Common myeloid progenitor, CD34-positive (primary cell): ENCODE measurements around the gene ILDR1.

Source experiments
- CTCF ChIA-PET: fragments of 350-600 bp; sonication (Branson Sonifier 250); formaldehyde crosslinking; loops from one replicate; lab custom pipeline; 2021; ENCODE audit warnings: antibody characterized with exemption; lab: Charles Lee
- POLR2A ChIA-PET: fragments of 350-600 bp; sonication (Branson Sonifier 250); formaldehyde crosslinking; loops from one replicate; lab custom pipeline; 2021; ENCODE audit warnings: antibody characterized with exemption; lab: Charles Lee
- DNase-seq, 3 donors: peaks; one replicate each; pipeline versions ENCODE4 v3.0.0 to v3.0.0-alpha.2; 2013
- H3K27ac ChIP-seq, 2 experiments: 1 replicate in 1 of 2; 2 replicates in 1 of 2; pipeline ENCODE4 v1.7.0; 2013; ENCODE audit warnings: inconsistent platforms in 2 of 2, low read length in 2 of 2, mild to moderate bottlenecking in 2 of 2, low read depth in 1 of 2, moderate library complexity in 1 of 2; ENCODE audit not compliant: severe bottlenecking in 2 of 2, insufficient read depth in 1 of 2, poor library complexity in 1 of 2
- H3K27me3 ChIP-seq, 5 experiments: replicated peaks in 2 of 5; 1 replicate in 3 of 5; 2 replicates in 2 of 5; pipeline versions ENCODE4 v1.6.1 to v1.7.0; 2013; ENCODE audit warnings: low read length in 4 of 5, mild to moderate bottlenecking in 2 of 5, moderate library complexity in 2 of 5, inconsistent platforms in 1 of 5; ENCODE audit not compliant: insufficient read depth in 5 of 5, control insufficient read depth in 4 of 5
- H3K36me3 ChIP-seq, 4 experiments: 1 replicate in 2 of 4; 2 replicates in 2 of 4; pipeline versions ENCODE4 v1.6.1 to v1.7.0; 2013; ENCODE audit warnings: low read length in 3 of 4, control low read depth in 1 of 4, mild to moderate bottlenecking in 1 of 4; ENCODE audit not compliant: control insufficient read depth in 4 of 4, insufficient read depth in 4 of 4
- H3K4me1 ChIP-seq, 4 experiments: 1 replicate in 3 of 4; 2 replicates in 1 of 4; pipeline versions ENCODE4 v1.6.1 to v1.7.1; 2013; ENCODE audit warnings: low read length in 3 of 4, mild to moderate bottlenecking in 3 of 4, control low read depth in 1 of 4, inconsistent platforms in 1 of 4, moderate library complexity in 1 of 4; ENCODE audit not compliant: control insufficient read depth in 4 of 4, insufficient read depth in 4 of 4; ENCODE audit errors: control extremely low read depth in 1 of 4
- H3K4me3 ChIP-seq, 7 experiments: 1 replicate in 4 of 7; 2 replicates in 3 of 7; pipeline versions ENCODE4 v1.5.1 to v1.7.0; 2013; ENCODE audit warnings: mild to moderate bottlenecking in 7 of 7, low read length in 6 of 7, moderate library complexity in 6 of 7, inconsistent platforms in 2 of 7, low read depth in 2 of 7, control low read depth in 1 of 7; ENCODE audit not compliant: insufficient read depth in 4 of 7, control insufficient read depth in 1 of 7; ENCODE audit errors: extremely low read depth in 1 of 7
- H3K9me3 ChIP-seq, 5 experiments: 1 replicate in 4 of 5; 2 replicates in 1 of 5; pipeline versions ENCODE4 v1.6.1 to v1.7.1; 2013; ENCODE audit warnings: low read length in 4 of 5, mild to moderate bottlenecking in 2 of 5, inconsistent platforms in 1 of 5, low read depth in 1 of 5, moderate library complexity in 1 of 5; ENCODE audit not compliant: control insufficient read depth in 4 of 5, insufficient read depth in 2 of 5; ENCODE audit errors: control extremely low read depth in 1 of 5
- WGBS: methylation state at CpG from one replicate; pipeline ENCODE4 v1.1.5; 2013; ENCODE audit not compliant: insufficient coverage; 5-methylcytosine and 5-hydroxymethylcytosine counted together

Gene ILDR1

GRCh38 chr3:122023335-122023910 is 1.4 kb upstream of the ILDR1 start:
- Histone ChIP-seq H3K9me3 (peaks cover 0 to 3% (median 0%) of the 10 kb centered on the region in 5 experiments), H3K4me3 (no peak overlapping the region), H3K4me1 (peaks cover 0 to 24% (median 3%) of the 10 kb centered on the region in 4 experiments), H3K27ac (no peak overlapping the region), H3K27me3 (peaks cover 0 to 4% (median 0%) of the 10 kb centered on the region in 5 experiments), H3K36me3 (no peaks in the 10 kb centered on the region)
- 65% methylated on average over 6 of the region's 8 CpGs for WGBS
- peak in 1 of 3 donors; percentile 5 for DNase-seq
- ChIA-PET CTCF (interaction anchor here (2.0 kb wide), 1 partner anchor 12 kb away, joined by 4 read pairs; no protein-coding TSS in a partner anchor), POLR2A (no interaction called here)

DNA sequence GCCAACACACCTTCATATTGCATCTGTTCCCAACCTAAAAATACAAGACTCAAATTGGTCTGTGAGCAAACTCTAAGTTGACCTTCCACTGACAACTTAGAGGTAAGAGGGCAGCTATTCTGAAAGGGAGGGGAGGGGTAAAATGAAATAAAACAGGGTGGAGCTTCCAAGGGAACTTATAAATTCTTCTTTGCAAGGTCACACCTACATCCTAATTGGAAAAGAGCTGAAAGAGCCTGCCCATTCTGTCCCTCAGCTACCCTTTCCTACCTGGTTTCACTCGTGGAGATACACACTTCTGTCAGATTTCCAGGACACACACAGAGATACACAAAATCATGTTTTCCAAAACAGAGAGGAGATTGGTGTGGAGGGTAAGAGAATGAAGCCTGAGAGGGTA is 1.0 kb downstream of the ILDR1 start:
- no CpG with 5 or more reads among the region's 1 CpG for WGBS
- H3K4me1 ChIP-seq, result peaks cover 0 to 24% (median 3%) of the 10 kb centered on the region in 4 experiments
- no peak overlapping the region for H3K4me3 ChIP-seq
- ChIA-PET POLR2A (no interaction called here), CTCF (interaction anchor here (0.9 to 1.8 kb wide), 3 partner anchors 17 to 169 kb away, joined by 3 to 8 read pairs (median 4); no protein-coding TSS in a partner anchor)
- no peaks in the 10 kb centered on the region for H3K9me3 ChIP-seq
- DNase-seq, result no peak
- H3K27ac ChIP-seq, result no peak overlapping the region
- peaks cover 0 to 4% (median 0%) of the 10 kb centered on the region in 5 experiments for H3K27me3 ChIP-seq
- no peaks in the 10 kb centered on the region for H3K36me3 ChIP-seq

GRCh38 chr3:122019493-122019892 is 2.6 kb downstream of the ILDR1 start:
- ChIA-PET CTCF (interaction anchor here (1.8 kb wide), 1 partner anchor 11 kb away, joined by 7 read pairs; no protein-coding TSS in a partner anchor), POLR2A (no interaction called here)
- peaks cover 0 to 24% (median 3%) of the 10 kb centered on the region in 4 experiments for H3K4me1 ChIP-seq
- peaks cover 0 to 3% (median 0%) of the 10 kb centered on the region in 5 experiments for H3K9me3 ChIP-seq
- no peaks in the 10 kb centered on the region for H3K36me3 ChIP-seq
- no peak overlapping the region for H3K27ac ChIP-seq
- no peak for DNase-seq
- no peak overlapping the region for H3K4me3 ChIP-seq
- H3K27me3 ChIP-seq, result peaks cover 0 to 4% (median 0%) of the 10 kb centered on the region in 5 experiments

DNA sequence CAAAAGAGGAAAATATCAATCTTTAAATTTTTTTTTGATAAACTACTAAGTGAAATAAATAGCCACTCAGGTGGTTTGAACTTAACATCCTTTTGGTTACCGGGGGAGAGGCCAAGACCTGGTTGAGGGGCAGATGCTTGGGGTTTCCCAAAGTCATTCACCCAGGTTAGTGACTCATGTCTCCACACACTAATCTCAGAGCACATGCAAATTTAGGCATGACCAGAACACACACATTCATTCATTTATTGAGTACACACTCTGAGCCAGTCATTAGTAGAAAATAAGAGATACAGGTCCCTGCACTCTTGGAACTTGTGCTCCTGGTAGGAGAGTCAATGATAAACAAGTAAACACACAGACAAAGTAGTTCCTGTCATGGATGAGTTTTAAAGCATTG is 7.3 kb downstream of the ILDR1 start:
- Histone ChIP-seq H3K9me3 (peaks cover 0 to 3% (median 0%) of the 10 kb centered on the region in 5 experiments), H3K27me3 (no peaks in the 10 kb centered on the region), H3K4me3 (no peak overlapping the region), H3K4me1 (peaks cover 0 to 5% (median 0%) of the 10 kb centered on the region in 4 experiments), H3K27ac (no peak overlapping the region), H3K36me3 (no peaks in the 10 kb centered on the region)
- CTCF ChIA-PET, result no interaction called here
- POLR2A ChIA-PET, result no interaction called here
- 100% methylated on average over 1 of the region's 1 CpG for WGBS
- peak in 1 of 3 donors; percentile 17 for DNase-seq

GRCh38 chr3:122013448-122013925 is 8.6 kb downstream of the ILDR1 start:
- Histone ChIP-seq H3K4me1 (no peaks in the 10 kb centered on the region), H3K36me3 (no peaks in the 10 kb centered on the region), H3K4me3 (no peak overlapping the region), H3K9me3 (peaks cover 0 to 3% (median 0%) of the 10 kb centered on the region in 5 experiments), H3K27ac (no peak overlapping the region), H3K27me3 (no peaks in the 10 kb centered on the region)
- no peak for DNase-seq
- ChIA-PET POLR2A (no interaction called here), CTCF (no interaction called here)
- 89% methylated on average over 2 of the region's 5 CpGs for WGBS

- no peak overlapping the region for H3K27ac ChIP-seq
- H3K4me3 ChIP-seq, result no peak overlapping the region
- POLR2A ChIA-PET, result no interaction called here
- no peak for DNase-seq
- no peaks in the 10 kb centered on the region for H3K36me3 ChIP-seq
- CTCF ChIA-PET, result no interaction called here
- H3K4me1 ChIP-seq, result no peaks in the 10 kb centered on the region
- H3K9me3 ChIP-seq, result peaks cover 0 to 3% (median 0%) of the 10 kb centered on the region in 5 experiments
- WGBS, result no CpG with 5 or more reads among the region's 1 CpG
- no peaks in the 10 kb centered on the region for H3K27me3 ChIP-seq
These were observed 9.2 kb downstream of the ILDR1 start for GRCh38 chr3:122012821-122013220.

- Histone ChIP-seq H3K27ac (no peak overlapping the region), H3K36me3 (no peaks in the 10 kb centered on the region), H3K9me3 (peaks cover 0 to 3% (median 0%) of the 10 kb centered on the region in 5 experiments), H3K4me1 (no peaks in the 10 kb centered on the region), H3K4me3 (no peak overlapping the region), H3K27me3 (no peaks in the 10 kb centered on the region)
- WGBS, result 84% methylated on average over 3 of the region's 4 CpGs
- CTCF ChIA-PET, result interaction anchor here (0.9 kb wide), 1 partner anchor 13 kb away, joined by 4 read pairs; no protein-coding TSS in a partner anchor
- POLR2A ChIA-PET, result no interaction called here
- no peak for DNase-seq
These were observed 10.7 kb downstream of the ILDR1 start for GRCh38 chr3:122011396-122011795.
